Stimulated activated CD4-positive, alpha-beta T cell treated with anti-CD3 and anti-CD28 coated beads, TNF-alpha, amount 100 ng/mL, for 48 hours (primary cell): ENCODE results near the gene CGNL1.

ENCODE experiments used
- DNase-seq, 3 donors: peaks; one replicate each; pipeline ENCODE4 v3.0.0-alpha.2; 2020; ENCODE audit warnings: low read depth in 3 of 3

The CGNL1 gene

DNA sequence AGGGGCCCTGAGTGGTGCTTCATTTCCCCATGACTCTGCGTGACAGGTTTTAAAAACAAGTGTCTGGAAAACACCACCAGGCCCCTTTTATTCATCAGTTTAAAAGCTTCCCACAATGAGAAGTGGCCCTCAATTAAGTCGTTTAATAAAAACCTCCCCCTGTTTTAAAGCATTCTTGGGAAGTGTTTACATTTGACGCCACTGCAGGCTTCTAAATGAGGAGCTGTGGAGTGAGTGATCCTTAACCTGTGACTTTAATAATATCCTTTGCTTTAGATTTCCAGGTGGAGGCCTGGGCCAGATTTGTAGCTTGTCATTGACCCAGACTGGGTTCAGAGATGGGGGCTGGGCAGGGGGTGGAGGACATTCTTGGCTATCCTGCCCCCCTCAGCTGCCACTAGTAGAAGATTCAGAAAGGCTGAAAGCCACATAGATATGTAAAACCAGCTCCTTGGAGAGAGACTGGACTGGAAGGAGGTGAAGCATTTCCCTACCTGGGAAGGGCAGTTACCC, 11.3 kb downstream of the CGNL1 start:
- DNase-seq, result no peak

GRCh38 chr15:57388464-57388863, 12.2 kb downstream of the CGNL1 start:
- DNase-seq, result no peak

DNA sequence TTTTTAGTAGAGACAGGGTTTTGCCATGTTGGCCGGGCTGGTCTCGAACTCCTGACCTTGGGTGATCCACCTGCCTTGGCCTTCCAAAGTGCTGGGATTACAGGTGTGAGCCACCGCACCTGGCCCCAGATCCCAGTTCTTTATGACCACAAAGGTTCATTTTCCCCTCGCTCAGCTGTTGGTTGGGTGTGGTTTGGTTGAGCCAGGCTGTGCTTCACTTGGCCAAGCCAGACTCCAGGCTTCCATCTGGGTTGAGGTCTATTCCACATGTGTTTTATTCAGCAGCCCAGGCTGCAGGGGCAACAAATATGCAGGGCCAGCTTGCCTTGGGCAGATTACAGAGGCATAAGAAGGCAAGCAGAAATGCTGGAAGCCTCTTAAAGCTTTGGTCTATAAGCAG, 13.7 kb downstream of the CGNL1 start:
- no peak for DNase-seq

DNA sequence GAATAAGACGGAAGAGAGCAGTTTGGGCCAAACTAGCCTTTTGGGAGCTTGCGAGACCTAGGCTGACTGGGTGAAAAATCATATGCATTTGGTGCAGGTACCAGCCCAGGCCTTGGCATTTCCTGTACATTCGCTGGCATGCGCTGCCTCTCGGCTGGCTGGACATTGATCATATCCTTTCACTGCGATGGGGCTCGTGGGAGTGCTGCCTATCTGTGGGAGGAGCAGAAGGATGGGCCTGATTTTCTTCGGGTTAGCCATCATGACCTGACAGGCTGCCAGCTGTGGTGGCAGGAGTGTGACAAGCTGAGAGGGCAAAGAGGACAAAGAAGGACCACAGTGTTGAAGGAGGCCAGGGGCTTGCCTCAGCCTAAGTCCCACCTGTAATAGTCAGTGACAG, 14.3 kb downstream of the CGNL1 start:
- no peak for DNase-seq

- DNase-seq, result no peak
These were observed 15.2 kb downstream of the CGNL1 start for GRCh38 chr15:57391537-57391936.

- DNase-seq, result no peak
These were observed 16.8 kb downstream of the CGNL1 start for GRCh38 chr15:57393061-57393460.

GRCh38 chr15:57395292-57395691, 19.0 kb downstream of the CGNL1 start:
- DNase-seq, result no peak

- DNase-seq, result no peak
These were observed 22.0 kb downstream of the CGNL1 start for GRCh38 chr15:57398336-57398735.

DNA sequence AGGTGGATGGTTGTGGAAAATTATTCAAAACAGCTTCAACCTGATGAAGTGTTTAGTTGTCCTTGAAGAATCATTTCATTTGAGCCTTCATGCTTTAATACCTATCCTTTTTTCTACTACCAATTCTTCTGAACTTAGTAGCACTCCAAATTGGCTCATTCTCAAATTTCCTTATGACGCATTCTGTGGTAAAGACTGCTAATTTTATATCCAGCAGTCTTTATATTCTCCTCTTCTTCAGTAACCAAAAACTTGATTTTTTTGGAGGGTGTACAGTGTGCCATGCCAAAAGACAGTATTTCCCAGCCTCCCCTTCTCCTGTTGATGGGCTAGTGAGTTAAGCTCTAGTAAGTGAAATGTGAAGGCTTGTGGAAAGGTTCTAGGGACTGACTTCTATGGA, 25.2 kb downstream of the CGNL1 start:
- DNase-seq, result no peak

- DNase-seq, result no peak
These were observed 26.7 kb downstream of the CGNL1 start for GRCh38 chr15:57403017-57403416.

GRCh38 chr15:57403566-57404325, 27.4 kb downstream of the CGNL1 start:
- DNase-seq, result no peak

GRCh38 chr15:57405133-57405532, 28.8 kb downstream of the CGNL1 start:
- DNase-seq, result no peak

DNA sequence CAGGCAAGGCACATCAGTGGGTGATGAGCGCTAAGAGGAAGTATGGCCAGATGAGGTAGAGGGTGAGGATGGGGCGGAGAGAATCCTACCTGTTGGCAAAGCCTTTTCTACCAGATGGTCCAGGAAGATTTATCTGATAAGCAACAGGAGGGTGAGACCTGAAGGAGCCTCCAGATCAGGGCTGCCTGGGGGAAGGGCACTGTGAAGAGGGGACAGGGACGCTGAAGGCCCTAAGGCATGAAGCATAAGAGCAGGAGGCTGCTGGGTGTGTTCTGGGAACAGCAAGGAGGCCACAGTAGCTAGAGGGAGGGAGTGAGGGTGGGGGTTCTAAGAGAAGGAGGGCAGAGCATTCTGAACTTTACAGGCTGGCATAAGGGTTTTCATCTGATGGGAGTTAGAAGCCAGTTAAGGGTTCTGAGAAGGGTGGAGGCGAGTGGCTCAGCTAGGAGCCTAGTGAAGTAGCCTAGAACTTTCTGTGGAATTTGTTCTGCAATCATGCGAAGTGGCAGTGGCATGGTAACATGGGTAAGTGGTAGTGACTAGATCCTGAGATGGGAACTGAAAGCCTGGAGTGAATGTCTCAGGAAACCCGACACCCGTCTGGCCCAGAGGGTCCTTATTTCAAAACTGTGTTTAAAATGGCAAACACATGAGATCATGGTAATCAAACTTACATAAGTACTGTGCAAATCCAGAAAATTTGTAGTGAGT, 29.9 kb downstream of the CGNL1 start:
- no peak for DNase-seq

- DNase-seq, result no peak
These were observed 34.1 kb downstream of the CGNL1 start for GRCh38 chr15:57410373-57410772.

GRCh38 chr15:57411945-57412768, 35.9 kb downstream of the CGNL1 start:
- DNase-seq, result no peak

DNA sequence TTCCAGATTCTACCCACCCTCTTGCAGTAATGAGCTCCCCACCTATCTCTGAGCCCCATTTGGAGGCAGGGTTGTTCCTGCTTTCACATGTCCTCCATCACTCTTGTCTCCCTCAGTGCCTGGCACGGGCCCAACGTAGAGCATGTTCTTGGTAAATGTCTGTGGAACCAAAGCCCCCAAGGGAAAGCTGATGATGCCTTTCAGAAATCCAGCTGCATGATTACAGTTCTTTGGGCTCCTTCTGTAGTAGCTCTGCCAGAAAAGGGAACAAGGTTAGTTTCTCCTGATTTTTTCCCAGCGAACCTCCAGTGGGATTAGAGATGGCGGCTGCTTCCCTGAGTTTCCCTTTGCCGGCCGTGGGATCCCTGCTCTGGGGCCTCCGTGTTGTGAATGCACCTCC, 39.3 kb downstream of the CGNL1 start:
- DNase-seq, result no peak

- DNase-seq, result no peak
These were observed 42.3 kb downstream of the CGNL1 start for GRCh38 chr15:57418635-57419034.

DNA sequence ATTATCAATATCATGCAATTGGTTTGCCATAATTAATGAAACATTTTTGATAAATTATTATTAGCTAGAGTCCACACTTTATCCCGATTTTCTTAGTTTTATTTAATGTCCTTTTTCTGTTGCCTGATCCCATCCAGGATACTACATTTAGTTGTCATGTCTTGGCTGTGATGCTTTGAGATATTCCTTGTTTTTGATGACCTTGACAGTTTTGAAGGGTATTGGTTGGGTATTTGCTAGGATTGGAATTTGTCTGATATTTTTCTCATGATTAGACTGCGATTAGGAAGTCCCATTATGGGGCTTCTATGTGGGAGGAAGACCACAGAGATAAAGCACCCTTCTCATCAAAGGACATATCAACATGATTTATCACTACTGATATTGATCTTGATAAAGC, 43.0 kb downstream of the CGNL1 start:
- no peak for DNase-seq

DNA sequence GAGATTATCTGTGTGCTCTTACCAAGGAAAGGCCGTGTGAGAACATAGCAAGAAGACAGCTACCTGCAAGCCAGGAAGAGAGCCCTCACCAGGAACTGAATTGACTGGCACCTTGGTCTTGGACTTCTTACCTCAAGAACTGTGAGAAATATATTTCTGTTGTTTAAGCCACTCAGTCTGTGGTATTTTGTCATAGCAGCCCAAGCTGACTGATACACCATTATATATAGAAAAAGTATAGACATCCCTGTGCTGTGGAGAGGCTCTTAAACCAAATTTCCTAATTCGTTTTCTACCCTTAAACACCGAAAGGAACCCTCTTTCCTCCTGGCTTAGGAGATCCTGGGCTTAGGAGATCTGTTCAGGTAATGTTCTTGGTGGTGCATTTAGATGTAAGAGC, 44.8 kb downstream of the CGNL1 start:
- DNase-seq, result no peak

DNA sequence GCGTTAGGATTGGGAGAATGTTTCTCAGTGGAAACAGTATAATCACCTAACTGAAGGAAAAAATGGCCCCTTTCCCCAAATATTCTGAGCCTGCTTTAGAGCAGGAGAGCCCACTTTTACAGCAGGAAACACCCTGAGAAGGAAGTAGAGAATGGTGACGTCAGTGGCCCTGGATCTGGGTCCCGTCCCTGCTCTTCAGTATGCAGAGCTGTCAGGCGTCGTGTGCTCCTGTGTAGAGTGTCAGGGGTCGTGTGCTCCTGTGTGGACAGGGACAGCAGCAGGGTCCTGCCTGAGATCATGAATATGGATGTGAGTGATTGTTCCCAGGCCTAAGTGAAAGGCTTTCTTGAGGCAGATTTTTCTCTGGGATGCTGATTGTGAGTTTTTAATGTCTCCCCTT, 45.2 kb downstream of the CGNL1 start:
- DNase-seq, result no peak

- no peak for DNase-seq
These were observed 45.9 kb downstream of the CGNL1 start for GRCh38 chr15:57422113-57422754.

DNA sequence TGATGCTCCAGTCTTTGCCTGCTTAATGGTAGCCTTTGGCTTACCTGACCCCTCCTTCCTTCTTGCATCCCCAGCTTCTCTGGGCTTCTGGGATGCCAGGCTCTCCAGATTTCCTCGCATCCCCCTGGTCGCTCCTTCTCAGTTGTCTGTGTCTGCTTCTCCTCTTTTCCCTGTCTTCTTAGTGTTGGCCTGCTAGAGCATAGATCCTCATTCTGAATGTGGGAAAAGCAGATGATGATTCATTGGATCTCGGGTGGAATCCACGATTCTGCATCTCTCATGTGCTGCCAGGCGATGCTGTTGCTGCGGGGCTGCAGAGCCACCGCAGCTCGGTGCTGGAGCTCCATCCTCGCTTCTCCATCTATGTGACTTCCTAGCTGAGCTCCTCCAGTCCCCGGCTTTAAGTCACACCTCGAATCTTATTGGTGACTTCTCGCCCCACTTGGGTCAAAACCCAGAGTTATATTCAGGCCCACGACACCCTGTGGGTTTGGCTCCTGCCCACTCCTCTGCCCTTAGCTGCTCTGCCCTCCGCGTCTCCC, 47.4 kb downstream of the CGNL1 start:
- DNase-seq, result no peak
